Adipose tissue (tissue), 3 donors: ENCODE measurements around the gene PCP2. TPM values are rescaled to one million over a fixed set of nuclear protein-coding genes. Genes with fewer than 3 reads are reported as not detected.

Source experiments
- H3K27ac ChIP-seq: one replicate; pipeline ENCODE4 v1.5.1; 2013; ENCODE audit warnings: low read depth, low read length
- WGBS, 3 donors: extraction: QIAGEN DNeasy Blood & Tissue Kit; methylation state at CpG; one replicate each; pipeline ENCODE4 v1.1.7; 2013; 5-methylcytosine and 5-hydroxymethylcytosine counted together
- polyA plus RNA-seq, 3 donors: library from polyadenylated mRNA; stranded (reverse); fragments of 200-250 nt; gene quantifications; one replicate each; pipeline ENCODE4 v1.2.3, GENCODE V29; 2013
- donor health status: healthy with polysubstance abuse.
- donor health status: Bipolar disorder and iron deficiency.
- donor health status: healthy.

The PCP2 gene
- polyA plus RNA-seq, 3 donors = 0.10 to 3.7 TPM; not detected in 1

- 96 to 97% (median 97%) methylated on average over 30 to 34 of the region's 34 CpGs for WGBS, 3 donors
- H3K27ac ChIP-seq = no peak overlapping the region
Measured at GRCh38 chr19:7625763-7626372, 7.7 kb downstream of the PCP2 start.

- no peak overlapping the region for H3K27ac ChIP-seq
- 90 to 94% (median 92%) methylated on average over 17 of the region's 17 CpGs for WGBS, 3 donors
Measured at GRCh38 chr19:7624810-7625209, 8.7 kb downstream of the PCP2 start.

- no peak overlapping the region for H3K27ac ChIP-seq
- WGBS, 3 donors = 89 to 94% (median 94%) methylated on average over 34 to 39 of the region's 39 CpGs
Measured at GRCh38 chr19:7623725-7624603, 9.6 kb downstream of the PCP2 start.

GRCh38 chr19:7622933-7623685 is 10.4 kb downstream of the PCP2 start:
- 81 to 87% (median 82%) methylated on average over 16 of the region's 16 CpGs for WGBS, 3 donors
- H3K27ac ChIP-seq = no peak overlapping the region

- 93 to 95% (median 93%) methylated on average over 55 to 57 of the region's 57 CpGs for WGBS, 3 donors
- no peak overlapping the region for H3K27ac ChIP-seq
Measured at GRCh38 chr19:7620442-7621412, 12.8 kb downstream of the PCP2 start.

- 54 to 91% (median 85%) methylated on average over 46 to 48 of the region's 48 CpGs for WGBS, 3 donors
- H3K27ac ChIP-seq = no peak overlapping the region
Measured at GRCh38 chr19:7619671-7620441, 13.7 kb downstream of the PCP2 start.

GRCh38 chr19:7618771-7619510 is 14.6 kb downstream of the PCP2 start:
- H3K27ac ChIP-seq = no peak overlapping the region

GRCh38 chr19:7618348-7618747 is 15.2 kb downstream of the PCP2 start:
- no peak overlapping the region for H3K27ac ChIP-seq
- 23 to 68% (median 59%) methylated on average over 4 of the region's 4 CpGs for WGBS, 3 donors

More at GRCh38 chr19:7618771-7619510, 14.6 kb downstream of the PCP2 start:
- WGBS, 3 donors = 27 to 78% (median 75%) methylated on average over 20 to 21 of the region's 21 CpGs

- H3K27ac ChIP-seq = no peak overlapping the region
- 71 to 90% (median 78%) methylated on average over 28 of the region's 28 CpGs for WGBS, 3 donors
Measured at GRCh38 chr19:7617735-7618134, 15.8 kb downstream of the PCP2 start.

- WGBS, 3 donors = 93 to 96% (median 93%) methylated on average over 12 of the region's 12 CpGs
- H3K27ac ChIP-seq = no peak overlapping the region
Measured at GRCh38 chr19:7617172-7617571, 16.3 kb downstream of the PCP2 start.

- no peak overlapping the region for H3K27ac ChIP-seq
- 78 to 84% (median 84%) methylated on average over 47 to 59 of the region's 59 CpGs for WGBS, 3 donors
Measured at GRCh38 chr19:7614859-7615741, 18.4 kb downstream of the PCP2 start.

GRCh38 chr19:7612282-7613274 is 20.9 kb downstream of the PCP2 start:
- H3K27ac ChIP-seq = no peak overlapping the region
- 91 to 92% (median 91%) methylated on average over 72 to 81 of the region's 81 CpGs for WGBS, 3 donors

GRCh38 chr19:7611541-7612279 is 21.8 kb downstream of the PCP2 start:
- WGBS, 3 donors = 84 to 93% (median 87%) methylated on average over 37 to 41 of the region's 41 CpGs
- H3K27ac ChIP-seq = no peak overlapping the region
